Neutrophil (primary cell): ENCODE data around the gene PRKCE.

Experiments used
- H3K27ac ChIP-seq: fragments of 200-600 bp; sonication (generic); 2 replicates; pipeline ENCODE4 v1.5.1; 2016; ENCODE audit warnings: mild to moderate bottlenecking, moderate library complexity
- H3K27me3 ChIP-seq: fragments of 200-600 bp; sonication (generic); 2 replicates; pipeline ENCODE4 v1.6.0; 2016; ENCODE audit warnings: mild to moderate bottlenecking
- H3K36me3 ChIP-seq: fragments of 200-600 bp; sonication (generic); 2 replicates; pipeline ENCODE4 v1.5.1; 2017
- H3K4me1 ChIP-seq, 2 experiments: fragments of 200-600 bp in 1 of 2; sonication (generic) in 1 of 2; 1 replicate in 1 of 2; 2 replicates in 1 of 2; pipeline versions ENCODE4 v1.5.1 to v1.6.1; 2013 to 2016; ENCODE audit warnings: low read depth in 1 of 2, low read length in 1 of 2, mild to moderate bottlenecking in 1 of 2, moderate library complexity in 1 of 2; ENCODE audit not compliant: control insufficient read depth in 1 of 2, insufficient read depth in 1 of 2
- H3K4me3 ChIP-seq, 2 experiments: fragments of 200-600 bp in 1 of 2; sonication (generic) in 1 of 2; 1 replicate in 1 of 2; 2 replicates in 1 of 2; pipeline ENCODE4 v1.5.1; 2013 to 2016; ENCODE audit warnings: low read depth in 1 of 2, low read length in 1 of 2, mild to moderate bottlenecking in 1 of 2, moderate library complexity in 1 of 2
- H3K9me3 ChIP-seq: fragments of 200-600 bp; sonication (generic); 2 replicates; pipeline ENCODE4 v1.5.1; 2016
- CTCF ChIP-seq: fragments of 200-600 bp; sonication (generic); IDR thresholded peaks from 2 replicates; pipeline ENCODE4 v1.5.1; 2016; ENCODE audit warnings: antibody characterized with exemption

PRKCE gene

GRCh38 chr2:45739796-45740485 is 88.5 kb downstream of the PRKCE start:
- H3K27me3 ChIP-seq = no peaks in the 10 kb centered on the region
- no peaks in the 10 kb centered on the region for H3K4me1 ChIP-seq
- TF ChIP-seq CTCF = no peak
- no peak overlapping the region for H3K27ac ChIP-seq
- H3K36me3 ChIP-seq = no peaks in the 10 kb centered on the region
- no peak overlapping the region for H3K4me3 ChIP-seq
- no peaks in the 10 kb centered on the region for H3K9me3 ChIP-seq

GRCh38 chr2:45741161-45741850 is 89.8 kb downstream of the PRKCE start:
- H3K4me3 ChIP-seq = no peak overlapping the region
- no peak for TF ChIP-seq CTCF

GRCh38 chr2:45743531-45744396 is 92.3 kb downstream of the PRKCE start:
- no peaks in the 10 kb centered on the region for H3K27me3 ChIP-seq
- H3K36me3 ChIP-seq = no peaks in the 10 kb centered on the region
- H3K27ac ChIP-seq = no peak overlapping the region
- no peaks in the 10 kb centered on the region for H3K9me3 ChIP-seq
- TF ChIP-seq CTCF = no peak
- H3K4me3 ChIP-seq = no peak overlapping the region
- H3K4me1 ChIP-seq = no peaks in the 10 kb centered on the region

More at GRCh38 chr2:45741161-45741850, 89.8 kb downstream of the PRKCE start:
- Histone ChIP-seq H3K4me1 (no peaks in the 10 kb centered on the region), H3K36me3 (no peaks in the 10 kb centered on the region), H3K27ac (no peak overlapping the region), H3K9me3 (no peaks in the 10 kb centered on the region), H3K27me3 (no peaks in the 10 kb centered on the region)

GRCh38 chr2:45745231-45745630 is 93.8 kb downstream of the PRKCE start:
- Histone ChIP-seq H3K4me1 (no peaks in the 10 kb centered on the region), H3K36me3 (no peaks in the 10 kb centered on the region), H3K27me3 (no peaks in the 10 kb centered on the region), H3K27ac (no peak overlapping the region), H3K9me3 (no peaks in the 10 kb centered on the region), H3K4me3 (no peak overlapping the region)
- TF ChIP-seq CTCF = no peak

- Histone ChIP-seq H3K4me3 (no peak overlapping the region), H3K27ac (no peak overlapping the region), H3K9me3 (no peaks in the 10 kb centered on the region), H3K27me3 (no peaks in the 10 kb centered on the region), H3K4me1 (no peaks in the 10 kb centered on the region), H3K36me3 (no peaks in the 10 kb centered on the region)
- no peak for TF ChIP-seq CTCF
Measured at GRCh38 chr2:45746888-45747287, 95.4 kb downstream of the PRKCE start.
